Endothelial cell of umbilical vein (primary cell): Measurements from ENCODE around the gene S100A13. TPM values are rescaled to one million over a fixed set of nuclear protein-coding genes. Genes with fewer than 3 reads are reported as not detected.
"Not testable (repeated sequence)": the region's sequence is repeated elsewhere in the genome, so short reads cannot be mapped to it uniquely, and the experiment has no call there.

ENCODE experiments used
- BruUV-seq: library from RNA; stranded (reverse); fragments of 400-500 nt; replicated peaks from 2 replicates; lab custom pipeline; 2021; lab: Mats Ljungman, UMichigan
- CTCF ChIA-PET: fragments of 300-600, 350-600 bp; sonication (Branson Sonifier 250); formaldehyde crosslinking; loops from one replicate; lab custom pipeline; 2021; ENCODE audit warnings: antibody characterized with exemption, inconsistent platforms; lab: Charles Lee
- POLR2A ChIA-PET: fragments of 300-600, 350-600 bp; sonication (Branson Sonifier 250); formaldehyde crosslinking; loops from one replicate; lab custom pipeline; 2021; ENCODE audit warnings: antibody characterized with exemption, inconsistent platforms; lab: Charles Lee
- DNase-seq: peaks from one replicate; pipeline ENCODE4 v3.0.0-alpha.2; 2011; ENCODE audit warnings: low read depth, low spot score
- FAIRE-seq: peaks from 2 replicates; lab custom pipeline; 2011; peaks lifted over from hg19 to GRCh38; lab: Jason Lieb, UNC
- H2AFZ ChIP-seq: 2 replicates; pipeline ENCODE4 v1.6.0; 2012; ENCODE audit warnings: low read depth, low read length, control low read depth, inconsistent platforms
- H3K27ac ChIP-seq: 2 replicates; pipeline ENCODE4 v1.5.1; 2011; ENCODE audit warnings: low read depth, mild to moderate bottlenecking, control low read depth, low read length, moderate library complexity; ENCODE audit not compliant: insufficient read depth
- H3K27me3 ChIP-seq, 2 experiments: 2 replicates each; pipeline versions ENCODE4 v1.6.0 to v1.6.1; 2011; ENCODE audit warnings: low read length in 2 of 2, mixed read lengths in 1 of 2; ENCODE audit not compliant: control insufficient read depth in 2 of 2, insufficient read depth in 2 of 2
- H3K36me3 ChIP-seq, 2 experiments: 2 replicates in 1 of 2; 3 replicates in 1 of 2; pipeline ENCODE4 v1.5.1; 2011; ENCODE audit warnings: low read length in 2 of 2, mild to moderate bottlenecking in 1 of 2, moderate library complexity in 1 of 2; ENCODE audit not compliant: control insufficient read depth in 2 of 2, insufficient read depth in 2 of 2; ENCODE audit errors: extremely low read depth in 1 of 2
- H3K4me1 ChIP-seq: 3 replicates; pipeline ENCODE4 v1.5.1; 2011; ENCODE audit warnings: mild to moderate bottlenecking, low read length; ENCODE audit not compliant: control insufficient read depth, insufficient read depth; ENCODE audit errors: extremely low read depth
- H3K4me2 ChIP-seq: 2 replicates; pipeline ENCODE4 v1.6.1; 2011; ENCODE audit warnings: low read length, control low read depth, mixed read lengths; ENCODE audit not compliant: insufficient read depth
- H3K4me3 ChIP-seq, 3 experiments: fragments of 200-600 bp in 1 of 3; sonication (generic), shearing (Covaris generic) in 1 of 3; replicated peaks in 1 of 3; 2 replicates each; pipeline ENCODE4 v1.5.1; 2011 to 2016; ENCODE audit warnings: control low read depth in 3 of 3, low read length in 3 of 3, mild to moderate bottlenecking in 2 of 3, inconsistent platforms in 1 of 3, low read depth in 1 of 3, moderate library complexity in 1 of 3; ENCODE audit not compliant: insufficient read depth in 1 of 3
- H3K79me2 ChIP-seq: 2 replicates; pipeline ENCODE4 v1.6.0; 2012; ENCODE audit warnings: low read length, inconsistent platforms; ENCODE audit not compliant: control insufficient read depth, insufficient read depth
- H3K9ac ChIP-seq: replicated peaks from 2 replicates; pipeline ENCODE3; 2011; ENCODE audit warnings: low read length, control low read depth; ENCODE audit not compliant: insufficient read depth; ENCODE audit errors: extremely low read depth
- H3K9me1 ChIP-seq: replicated peaks from 3 replicates; pipeline ENCODE4 v1.6.0; 2011; ENCODE audit warnings: mild to moderate bottlenecking, low read length; ENCODE audit not compliant: control insufficient read depth, insufficient read depth; ENCODE audit errors: extremely low read depth
- H3K9me3 ChIP-seq: replicated peaks from 2 replicates; pipeline ENCODE4 v1.5.1; 2012; ENCODE audit warnings: low read length, inconsistent platforms; ENCODE audit not compliant: control insufficient read depth, insufficient read depth
- H4K20me1 ChIP-seq: replicated peaks from 2 replicates; pipeline ENCODE3; 2011; ENCODE audit warnings: mild to moderate bottlenecking, low read length; ENCODE audit not compliant: control insufficient read depth, insufficient read depth; ENCODE audit errors: extremely low read depth
- EZH2 ChIP-seq: IDR thresholded peaks from 2 replicates; pipeline ENCODE4 v1.6.1; 2012; ENCODE audit warnings: borderline replicate concordance, low read depth, mild to moderate bottlenecking, moderate library complexity, low read length, inconsistent platforms; ENCODE audit not compliant: severe bottlenecking
- FOS ChIP-seq: IDR thresholded peaks from 2 replicates; pipeline ENCODE4 v1.6.1; 2011; ENCODE audit warnings: mild to moderate bottlenecking, low read length, moderate library complexity, borderline replicate concordance; ENCODE audit not compliant: insufficient read depth
- GATA2 ChIP-seq: IDR thresholded peaks from 2 replicates; pipeline ENCODE4 v1.7.0; 2011; ENCODE audit warnings: low read depth, mild to moderate bottlenecking, moderate library complexity, mixed read lengths, low read length; ENCODE audit not compliant: insufficient read length, insufficient read depth
- JUN ChIP-seq: IDR thresholded peaks from 2 replicates; pipeline ENCODE4 v1.6.1; 2011; ENCODE audit warnings: borderline replicate concordance, low read depth; ENCODE audit not compliant: insufficient read length, insufficient read depth
- MAX ChIP-seq: IDR thresholded peaks from 2 replicates; pipeline ENCODE4 v1.6.1; 2011; ENCODE audit not compliant: insufficient read depth, insufficient read length
- MYC ChIP-seq: IDR thresholded peaks from one replicate; pipeline ENCODE4 v1.6.1; 2011; ENCODE audit warnings: mild to moderate bottlenecking, low read depth, low read length
- POLR2A ChIP-seq: IDR thresholded peaks from 2 replicates; pipeline ENCODE4 v1.6.1; 2012; ENCODE audit warnings: low read depth, mild to moderate bottlenecking, control low read depth, low read length
- POLR2AphosphoS5 ChIP-seq: IDR thresholded peaks from 2 replicates; pipeline ENCODE4 v1.6.1; 2012; ENCODE audit warnings: low read depth, mild to moderate bottlenecking, control low read depth, low read length, moderate library complexity; ENCODE audit not compliant: insufficient read depth
- dilution Hi-C: fragments of 300-500 bp; cut with MboI; formaldehyde crosslinking; loops from one replicate; pipeline ENCODE4 v1.15.0; 2019; ENCODE audit warnings: low sequenced_read_pairs; ENCODE audit not compliant: extremely low pct_ligation_motif_present
- intact Hi-C: fragments of 100-400 bp; cut with micrococcal nuclease; formaldehyde crosslinking; loops from one replicate; pipeline ENCODE4 v1.10.0; 2022
- polyA plus RNA-seq, 4 experiments: library from polyadenylated mRNA; depleted of rRNA in 3 of 4; stranded (reverse) in 3 of 4; unstranded in 1 of 4; fragments of >200 nt; gene quantifications; 2 replicates each; pipeline versions ENCODE4 v1.2.1 to v1.2.3, GENCODE V29; 2011 to 2012; ENCODE audit warnings: missing spikeins in 1 of 4
- total RNA-seq: library from RNA; stranded (reverse); gene quantifications from 2 replicates; pipeline ENCODE4 v1.2.3, GENCODE V29; 2021
- TF ChIP-seq, protein P1 (sequence below), 2 donors: IDR thresholded peaks; 1 replicate in 1 of 2; 2 replicates in 1 of 2; pipeline ENCODE4 v1.5.1; 2011; ENCODE audit warnings: low read length in 2 of 2, mild to moderate bottlenecking in 2 of 2, moderate library complexity in 2 of 2, control low read depth in 1 of 2, inconsistent platforms in 1 of 2, low read depth in 1 of 2; ENCODE audit not compliant: insufficient read depth in 1 of 2; ENCODE audit errors: extremely low read depth in 1 of 2

The S100A13 gene
- total and polyA plus RNA-seq, 2 donors (not counting 3 experiments of a cell fraction or from before 2014, with no cell fraction given): 155 to 360 TPM

- Histone ChIP-seq H3K27me3 (no peaks in the 10 kb centered on the region), H4K20me1 (no peaks in the 10 kb centered on the region), H3K36me3 (no peaks in the 10 kb centered on the region), H3K4me1 (peaks cover 5% of the 10 kb centered on the region), H3K27ac (no peak overlapping the region), H3K9ac (no peak overlapping the region), H3K4me3 (no peak overlapping the region), H3K79me2 (no peaks in the 10 kb centered on the region), H3K9me1 (no peaks in the 10 kb centered on the region), H3K4me2 (no peak overlapping the region), H2AFZ (no peak overlapping the region), H3K9me3 (no peaks in the 10 kb centered on the region)
- intact Hi-C loops: no loop called here
- no peak for FAIRE-seq
- dilution Hi-C loops: no loop called here
- no peak for DNase-seq
- no TSS peak for BruUV-seq
- ChIA-PET POLR2A (no interaction called here), CTCF (interaction anchor here (4.6 kb wide), 1 partner anchor 11 kb away, joined by 24 read pairs; no protein-coding TSS in a partner anchor)
- TF ChIP-seq MAX (no peak), POLR2A (no peak), FOS (no peak), GATA2 (no peak), POLR2AphosphoS5 (no peak), EZH2 (no peak), JUN (no peak), MYC (no peak)
- TF ChIP-seq, protein P1, sequence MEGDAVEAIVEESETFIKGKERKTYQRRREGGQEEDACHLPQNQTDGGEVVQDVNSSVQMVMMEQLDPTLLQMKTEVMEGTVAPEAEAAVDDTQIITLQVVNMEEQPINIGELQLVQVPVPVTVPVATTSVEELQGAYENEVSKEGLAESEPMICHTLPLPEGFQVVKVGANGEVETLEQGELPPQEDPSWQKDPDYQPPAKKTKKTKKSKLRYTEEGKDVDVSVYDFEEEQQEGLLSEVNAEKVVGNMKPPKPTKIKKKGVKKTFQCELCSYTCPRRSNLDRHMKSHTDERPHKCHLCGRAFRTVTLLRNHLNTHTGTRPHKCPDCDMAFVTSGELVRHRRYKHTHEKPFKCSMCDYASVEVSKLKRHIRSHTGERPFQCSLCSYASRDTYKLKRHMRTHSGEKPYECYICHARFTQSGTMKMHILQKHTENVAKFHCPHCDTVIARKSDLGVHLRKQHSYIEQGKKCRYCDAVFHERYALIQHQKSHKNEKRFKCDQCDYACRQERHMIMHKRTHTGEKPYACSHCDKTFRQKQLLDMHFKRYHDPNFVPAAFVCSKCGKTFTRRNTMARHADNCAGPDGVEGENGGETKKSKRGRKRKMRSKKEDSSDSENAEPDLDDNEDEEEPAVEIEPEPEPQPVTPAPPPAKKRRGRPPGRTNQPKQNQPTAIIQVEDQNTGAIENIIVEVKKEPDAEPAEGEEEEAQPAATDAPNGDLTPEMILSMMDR (IDR thresholded peaks at IDR 0.05; ENCODE audit: extremely low read depth in 1 of 2, insufficient read depth in 1 of 2, low read depth in 1 of 2, low read length in 2 of 2): no peak
Observed at GRCh38 chr1:153583976-153584375, 43.3 kb downstream of the S100A13 start.

GRCh38 chr1:153583514-153583913, 43.8 kb downstream of the S100A13 start:
- intact Hi-C loops: not testable (repeated sequence)

GRCh38 chr1:153582836-153583235, 44.5 kb downstream of the S100A13 start:
- FAIRE-seq, POLR2A ChIA-PET, H3K9me1 ChIP-seq, H3K4me1 ChIP-seq, H3K27ac ChIP-seq, H3K79me2 ChIP-seq, H3K9ac ChIP-seq, intact Hi-C loops, BruUV-seq, H3K4me3 ChIP-seq, H2AFZ ChIP-seq, DNase-seq, H4K20me1 ChIP-seq, dilution Hi-C loops, H3K4me2 ChIP-seq, H3K36me3 ChIP-seq, H3K9me3 ChIP-seq, H3K27me3 ChIP-seq: not testable (repeated sequence)
- CTCF ChIA-PET: interaction anchor here (1.3 to 2.0 kb wide), 2 partner anchors 10 to 45 kb away, joined by 4 to 18 read pairs; partner anchors contain the start of gene S100A13

More at GRCh38 chr1:153583514-153583913, 43.8 kb downstream of the S100A13 start:
- DNase-seq, H3K4me1 ChIP-seq, H3K27ac ChIP-seq, H3K9me1 ChIP-seq, H3K27me3 ChIP-seq, FAIRE-seq, CTCF ChIA-PET, H3K4me2 ChIP-seq, H4K20me1 ChIP-seq, BruUV-seq, H3K36me3 ChIP-seq, dilution Hi-C loops, H3K4me3 ChIP-seq, POLR2A ChIA-PET, H2AFZ ChIP-seq, H3K9ac ChIP-seq, H3K9me3 ChIP-seq, H3K79me2 ChIP-seq: not testable (repeated sequence)
